ENCODE data around the gene PCP2.
"Not testable (repeated sequence)": the region's sequence is repeated elsewhere in the genome, so short reads cannot be mapped to it uniquely, and the experiment has no call there.

PCP2 gene

DNA sequence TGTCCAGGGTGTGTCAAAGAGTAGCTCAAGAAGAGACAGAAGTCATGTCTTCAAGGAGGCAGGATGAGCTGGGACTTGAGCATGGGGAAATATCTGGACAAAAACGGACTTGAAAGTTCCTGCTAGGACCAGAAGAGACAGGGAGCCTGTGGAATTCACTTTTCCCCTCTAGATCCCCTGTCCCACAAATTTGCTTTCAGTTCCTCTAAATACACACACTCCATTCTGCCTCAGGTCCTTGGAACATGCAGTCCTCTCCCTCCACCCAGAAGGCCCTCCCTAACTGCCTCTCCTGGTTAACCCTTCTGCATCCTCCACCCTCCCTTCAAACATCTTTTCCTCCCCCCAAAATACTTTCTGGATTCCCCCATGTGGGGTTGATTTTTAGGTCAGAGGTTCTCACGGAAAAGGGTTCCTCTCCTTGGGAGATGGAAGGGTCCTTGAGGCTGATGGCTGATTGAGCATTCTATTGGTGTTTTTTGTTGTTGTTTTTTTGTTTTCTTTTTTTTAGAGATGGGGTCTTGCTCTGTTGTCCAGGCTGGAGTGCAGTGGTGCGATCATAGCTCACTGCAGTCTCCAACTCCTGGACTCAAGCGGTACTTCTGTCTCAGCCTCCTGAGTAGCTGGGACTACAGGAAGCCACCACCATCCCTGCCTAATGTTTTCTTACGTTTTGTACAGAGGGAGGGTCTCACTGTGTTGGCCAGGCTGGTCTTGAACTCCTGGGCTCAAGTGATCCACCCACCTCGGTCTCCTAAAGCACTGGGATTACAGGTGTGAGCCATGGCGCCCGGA is 28.4 kb upstream of the PCP2 start:
- DNase-seq (ENCODE audit: low read depth), result no peak

DNA sequence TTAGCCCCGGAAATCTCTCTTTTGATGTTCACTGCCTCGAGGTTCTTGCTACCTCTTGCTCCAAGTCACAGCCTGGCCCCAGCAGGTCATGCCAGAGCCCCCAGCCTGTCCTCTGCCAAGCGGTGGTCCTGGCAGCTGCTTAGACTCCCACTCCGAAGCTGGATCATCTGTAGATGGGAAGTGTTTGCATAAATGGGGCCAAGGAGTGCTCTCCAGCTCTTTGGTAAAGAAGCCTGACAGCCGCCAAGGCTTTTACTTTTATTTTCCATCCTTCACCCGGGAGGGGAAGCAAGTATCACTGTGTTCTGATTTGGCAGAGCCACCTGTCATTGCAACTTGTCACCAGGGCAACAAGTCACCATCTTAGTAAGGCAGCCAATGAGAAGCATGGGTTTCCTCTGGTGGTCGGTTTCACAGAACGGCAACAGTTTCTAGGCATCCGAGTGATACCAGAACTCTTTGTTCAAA is 24.7 kb upstream of the PCP2 start:
- DNase-seq (ENCODE audit: low read depth), result no peak

DNA sequence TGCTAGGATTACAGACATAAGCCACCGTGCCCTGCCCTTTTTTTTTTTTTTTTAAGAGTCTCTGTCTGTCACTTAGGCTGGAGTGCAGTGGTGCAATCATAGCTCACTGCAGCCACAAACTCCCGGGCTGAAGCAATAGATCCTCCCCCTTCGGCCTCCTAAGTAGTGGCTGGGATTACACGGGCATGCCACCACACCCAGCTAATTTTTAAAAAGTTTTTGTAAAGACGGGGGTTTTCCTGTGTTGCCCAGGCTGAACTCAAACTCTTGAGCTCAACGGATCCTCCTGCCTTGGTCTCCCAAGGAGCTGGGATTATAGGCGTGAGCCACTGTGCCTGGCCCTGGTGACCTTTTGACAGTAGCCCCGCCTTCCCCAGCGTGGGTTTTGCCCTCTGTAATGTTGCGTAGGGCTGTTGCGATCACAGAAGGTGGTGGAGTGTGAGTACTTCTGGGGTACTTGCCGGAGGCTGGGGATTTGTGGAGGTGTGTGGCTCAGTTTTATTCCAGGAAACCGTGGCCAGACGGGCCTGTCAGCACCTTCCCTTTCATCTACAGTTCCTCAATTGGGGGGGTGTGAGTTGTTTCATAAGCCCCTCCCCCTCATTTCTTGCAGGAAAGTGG is 23.7 kb upstream of the PCP2 start:
- DNase-seq (ENCODE audit: low read depth), result no peak

DNA sequence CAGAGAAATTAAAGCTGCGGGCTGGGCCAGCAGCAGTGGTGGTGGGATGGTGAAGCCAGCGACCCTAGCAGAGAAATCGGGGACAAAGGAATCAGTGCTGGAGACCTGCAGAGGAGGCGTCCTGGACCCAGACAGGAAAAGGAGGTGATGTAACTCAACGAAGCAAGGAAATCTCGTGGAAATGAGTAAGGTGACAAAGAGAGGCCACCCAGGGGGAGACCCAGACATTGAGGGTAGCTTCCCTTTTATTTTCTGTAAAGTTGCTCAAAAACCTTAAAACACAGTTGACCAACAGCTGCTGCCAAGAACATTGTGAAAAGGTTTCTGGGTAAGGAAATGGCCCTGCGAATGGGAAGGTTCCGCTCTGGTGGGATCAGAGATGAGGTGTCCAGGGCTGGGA is 22.1 kb upstream of the PCP2 start:
- no peak for DNase-seq (ENCODE audit: low read depth)

GRCh38 chr19:7654401-7654800 is 20.9 kb upstream of the PCP2 start:
- peak; percentile 27 for DNase-seq (ENCODE audit: low read depth)

DNA sequence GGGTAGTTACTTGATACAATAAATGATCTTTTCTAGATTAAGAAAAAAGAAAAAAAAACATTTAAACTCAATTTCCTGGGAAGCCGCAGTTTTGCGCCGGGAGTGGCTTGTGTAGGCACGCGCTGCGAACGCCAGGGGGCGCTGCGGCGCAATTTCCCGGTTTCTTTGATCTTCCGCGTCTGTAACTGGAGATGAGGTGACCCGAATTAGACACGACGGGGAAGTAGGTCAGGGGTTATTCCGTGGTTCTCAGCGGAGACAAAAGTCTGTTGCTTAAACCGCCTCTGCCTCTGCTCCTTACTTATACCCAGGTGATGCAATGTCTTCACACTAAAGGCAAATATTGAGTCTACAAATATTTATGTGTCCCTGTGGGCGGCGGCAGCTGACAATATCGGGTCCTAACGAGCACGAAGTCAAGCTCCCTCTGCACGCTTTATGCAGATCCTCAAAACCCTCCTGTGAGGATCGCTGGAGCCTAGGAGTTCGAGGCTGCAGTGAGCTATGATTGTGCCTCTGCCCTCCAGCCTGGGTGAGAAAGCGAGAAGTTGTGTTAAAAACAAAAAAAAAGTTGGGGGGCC is 18.6 kb upstream of the PCP2 start:
- peak; percentile 66 for DNase-seq (ENCODE audit: low read depth)

DNA sequence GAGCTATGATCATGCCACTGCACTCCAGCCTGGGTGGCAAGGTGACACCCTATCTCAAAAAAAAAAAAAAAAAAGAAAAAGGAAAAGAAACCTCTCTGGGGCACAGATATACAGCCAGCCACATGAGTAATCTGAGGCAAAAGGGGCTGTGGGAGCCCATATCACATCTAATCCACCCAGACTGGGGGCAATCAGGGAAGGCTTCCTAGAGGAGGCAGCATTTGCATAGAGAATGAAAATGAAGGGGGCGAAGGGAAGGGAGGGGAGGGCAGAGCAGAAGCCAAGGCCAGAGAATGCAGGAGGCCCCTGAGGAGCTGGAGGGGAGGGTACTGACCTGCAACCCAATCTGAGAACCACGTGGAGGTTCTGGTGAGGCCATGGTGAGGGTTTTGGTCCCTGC is 16.6 kb upstream of the PCP2 start:
- DNase-seq (ENCODE audit: low read depth), result no peak

DNA sequence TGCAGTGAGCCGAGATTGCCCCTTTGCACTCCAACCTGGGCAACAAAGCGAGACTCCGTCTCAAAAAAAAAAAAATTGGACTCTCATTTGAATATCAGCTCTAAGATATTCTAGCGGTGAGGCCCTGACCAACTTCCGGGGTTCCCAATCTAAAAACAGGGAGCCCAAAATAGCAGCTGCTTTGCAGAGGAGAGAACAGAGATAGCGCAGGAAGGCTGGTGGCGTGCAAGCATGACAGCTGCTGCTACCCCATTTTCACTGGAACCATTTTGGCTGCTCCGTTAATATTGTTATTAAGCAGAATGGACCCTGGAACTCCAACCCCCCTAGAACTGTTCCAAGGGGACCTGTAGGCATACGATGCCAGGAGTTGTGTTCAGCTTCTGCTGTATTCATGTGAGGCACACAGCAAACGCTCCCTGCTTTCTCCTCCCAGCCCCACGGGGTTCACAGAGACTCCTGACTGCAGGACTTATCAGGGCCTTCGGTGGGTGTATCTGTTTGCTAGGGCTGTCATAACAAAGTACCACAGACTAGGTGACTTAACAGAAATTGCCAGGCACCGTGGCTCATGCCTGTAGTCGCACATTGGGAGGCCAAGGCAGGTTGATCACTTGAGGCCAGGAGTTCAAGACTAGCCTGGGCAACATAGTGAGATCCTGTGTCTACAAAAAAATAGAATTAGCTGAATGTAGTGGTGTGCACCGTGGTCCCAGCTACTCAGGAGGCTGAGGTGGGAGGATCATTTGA is 14.9 kb upstream of the PCP2 start:
- no peak for DNase-seq (ENCODE audit: low read depth)

- DNase-seq (ENCODE audit: low read depth), result no peak
Measured at GRCh38 chr19:7647156-7647555, 13.6 kb upstream of the PCP2 start.

DNA sequence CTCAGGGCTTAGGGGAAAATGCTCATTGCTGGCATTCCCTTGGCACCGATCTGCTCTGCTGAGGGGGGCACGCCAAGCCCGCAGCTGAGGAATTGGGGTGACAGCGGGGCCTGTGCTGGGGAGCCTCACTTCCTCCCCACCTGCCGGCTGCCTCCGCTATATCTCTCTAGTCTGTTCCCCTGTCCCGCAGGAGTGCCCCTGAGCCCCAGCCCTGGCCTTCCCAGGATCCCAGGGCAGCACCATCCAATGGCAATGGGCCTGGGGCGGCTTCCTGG is 12.8 kb upstream of the PCP2 start:
- no peak for DNase-seq (ENCODE audit: low read depth)

DNA sequence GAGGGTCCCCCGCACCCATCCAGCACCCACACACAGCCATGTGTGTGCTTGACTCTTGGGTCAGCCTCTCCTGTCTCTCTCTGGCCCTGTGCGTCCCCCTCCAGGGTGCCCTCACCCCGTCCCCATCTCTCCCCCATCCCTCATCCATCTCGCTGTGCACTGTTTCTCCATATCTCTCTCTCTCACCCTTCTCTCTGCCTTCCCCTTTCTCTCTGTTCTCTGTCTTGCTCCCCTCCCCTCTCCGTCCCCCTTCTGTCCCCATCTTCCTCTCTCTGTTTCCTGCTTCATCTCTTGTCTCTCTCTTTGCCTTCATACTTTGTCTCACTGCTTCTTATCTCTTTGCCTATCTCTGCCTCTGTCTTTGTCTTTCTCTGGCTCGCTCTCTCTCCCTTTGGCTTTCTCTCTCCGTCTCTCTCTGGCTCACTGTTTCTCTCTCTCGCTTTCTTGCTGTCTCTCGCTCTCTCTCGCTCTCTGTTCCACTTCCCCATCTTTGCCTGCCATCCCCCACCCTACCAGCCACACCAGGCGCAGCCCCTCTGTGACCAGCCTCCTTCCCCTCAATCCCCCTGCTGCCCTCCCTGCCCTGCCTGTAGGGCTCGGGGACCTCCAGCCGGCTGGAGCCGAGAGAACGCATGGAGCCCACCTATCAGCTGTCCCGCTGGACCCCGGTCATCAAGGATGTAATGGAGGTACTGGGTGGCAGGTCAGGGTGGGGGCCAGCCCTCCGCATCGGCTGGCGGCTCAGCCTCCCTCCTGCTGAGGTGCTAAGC is 12.3 kb upstream of the PCP2 start:
- DNase-seq (ENCODE audit: low read depth), result no peak

GRCh38 chr19:7645163-7645562 is 11.6 kb upstream of the PCP2 start:
- DNase-seq (ENCODE audit: low read depth), result no peak

GRCh38 chr19:7644550-7644877 is 11.0 kb upstream of the PCP2 start:
- DNase-seq (ENCODE audit: low read depth), result no peak

DNA sequence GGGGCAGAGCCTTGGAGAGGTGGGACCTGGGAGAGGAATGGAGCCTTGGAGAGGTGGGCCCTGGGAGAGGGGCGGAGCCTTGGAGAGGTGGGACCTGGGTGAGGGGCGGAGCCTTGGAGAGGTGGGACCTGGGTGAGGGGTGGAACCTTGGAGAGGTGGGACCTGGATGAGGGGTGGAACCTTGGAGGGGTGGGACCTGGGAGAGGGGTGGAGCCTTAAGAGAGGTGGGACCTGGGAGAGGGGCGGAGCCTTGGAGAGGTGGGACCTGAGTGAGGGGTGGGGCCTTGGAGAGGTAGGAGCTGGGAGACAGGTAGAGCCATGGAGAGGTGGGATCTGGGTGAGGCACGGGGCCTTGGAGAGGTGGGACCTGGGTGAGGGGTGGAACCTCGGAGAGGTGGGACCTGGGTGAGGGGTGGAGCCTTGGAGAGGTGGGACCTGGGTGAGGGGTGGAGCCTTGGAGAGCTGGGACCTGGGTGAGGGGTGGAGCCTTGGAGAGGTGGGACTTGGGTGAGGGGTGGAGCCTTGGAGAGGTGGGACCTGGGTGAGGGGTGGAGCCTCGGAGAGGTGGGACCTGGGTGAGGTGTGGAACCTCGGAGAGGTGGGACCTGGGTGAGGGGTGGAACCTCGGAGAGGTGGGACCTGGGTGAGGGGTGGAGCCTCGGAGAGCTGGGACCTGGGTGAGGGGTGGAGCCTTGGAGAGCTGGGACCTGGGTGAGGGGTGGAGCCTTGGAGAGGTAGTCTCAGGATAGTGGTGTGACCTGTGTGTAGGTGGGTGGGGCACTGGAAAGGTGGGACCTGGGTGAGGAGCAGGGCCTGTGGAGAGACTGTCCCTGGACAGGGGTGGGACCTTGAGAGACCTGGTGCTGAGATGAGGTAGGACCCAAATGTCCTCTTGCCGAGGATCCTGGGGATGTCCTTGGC is 10.4 kb upstream of the PCP2 start:
- not testable (repeated sequence) for DNase-seq (ENCODE audit: low read depth)

DNA sequence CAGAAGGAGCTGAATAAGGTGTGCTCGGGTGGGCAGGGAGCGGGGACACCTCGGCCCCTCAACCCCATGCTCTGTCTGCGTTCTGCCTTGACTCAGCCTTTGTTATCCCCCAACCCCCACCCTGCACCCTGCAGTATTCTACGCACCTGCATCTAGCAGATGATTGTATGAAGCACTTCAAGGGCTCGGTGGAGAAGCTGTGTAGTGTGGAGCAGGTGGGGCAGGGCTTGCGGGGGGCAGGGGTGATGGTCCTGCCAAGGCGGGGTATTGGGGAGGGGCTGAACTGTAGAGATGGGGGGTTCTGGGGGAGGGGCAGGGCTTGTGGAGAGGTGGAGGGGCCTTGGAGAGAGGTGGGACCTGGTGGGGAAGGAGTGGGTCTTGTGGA is 9.5 kb upstream of the PCP2 start:
- no peak for DNase-seq (ENCODE audit: low read depth)

- no peak for DNase-seq (ENCODE audit: low read depth)
Measured at GRCh38 chr19:7642295-7643030, 8.9 kb upstream of the PCP2 start.

GRCh38 chr19:7641290-7642276 is 8.1 kb upstream of the PCP2 start:
- no peak for DNase-seq (ENCODE audit: low read depth)

GRCh38 chr19:7640803-7641202 is 7.3 kb upstream of the PCP2 start:
- DNase-seq (ENCODE audit: low read depth), result no peak

DNA sequence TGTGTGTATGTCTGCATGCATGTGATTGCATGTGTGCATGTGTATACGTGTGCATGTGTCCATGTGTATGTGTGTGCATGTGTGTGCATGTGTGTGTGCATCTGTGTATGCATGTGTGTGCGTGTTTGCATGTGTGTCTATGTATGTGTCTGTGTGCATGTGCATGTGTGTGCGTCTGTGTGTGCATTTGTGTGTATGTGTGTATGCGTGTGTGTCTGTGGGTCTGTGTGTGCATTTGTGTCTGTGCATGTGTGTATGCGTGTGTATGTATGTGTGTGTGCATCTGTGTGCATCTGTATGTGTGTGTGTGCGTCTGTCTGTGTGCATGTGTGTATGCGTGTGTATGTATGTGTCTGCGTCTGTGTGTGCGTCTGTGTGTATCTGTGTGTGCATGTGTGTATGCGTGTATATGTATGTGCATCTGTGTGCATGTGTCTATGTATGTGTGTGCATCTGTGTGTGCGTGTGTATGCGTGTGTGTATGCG is 6.4 kb upstream of the PCP2 start:
- DNase-seq (ENCODE audit: low read depth), result no peak
